Measurements from ENCODE around the gene LCE1C. TPM values are rescaled to one million over a fixed set of nuclear protein-coding genes. Genes with fewer than 3 reads are reported as not detected.

Gene LCE1C
- total RNA-seq, 2 donors from 2014 or later, result not detected

DNA sequence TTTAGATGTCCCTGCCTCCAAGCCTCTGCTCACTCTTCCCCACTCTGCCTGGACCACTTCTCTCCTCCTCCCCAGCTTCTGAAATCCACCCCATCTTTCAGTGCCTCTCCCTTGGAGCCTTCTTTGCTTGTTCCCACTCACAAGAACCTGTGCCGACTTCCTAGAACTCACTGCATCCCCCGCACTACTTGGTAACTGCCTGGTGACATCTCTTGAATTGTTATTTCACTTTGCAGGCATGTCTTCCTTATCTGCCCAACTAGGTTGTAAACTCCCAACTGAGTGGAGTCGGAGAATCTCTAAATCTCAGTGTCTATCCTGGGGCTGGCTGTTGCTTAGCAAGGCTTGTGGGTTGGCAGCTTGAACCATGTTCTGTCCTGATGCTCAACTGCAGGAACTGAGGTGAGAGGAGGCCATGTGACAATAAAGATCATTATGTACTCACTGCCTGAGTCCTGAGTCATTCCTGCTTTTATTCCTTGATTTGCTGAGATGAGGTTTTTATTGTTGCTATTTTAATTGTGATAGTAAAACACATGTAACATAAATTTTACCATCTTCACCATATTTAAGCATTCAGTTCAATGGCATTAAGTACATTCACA, 44.7 kb downstream of the LCE1C start:
- intact Hi-C loops (cut with DNase I), result no loop called here
- ATAC-seq (no peak), DNase-seq (no peak)

DNA sequence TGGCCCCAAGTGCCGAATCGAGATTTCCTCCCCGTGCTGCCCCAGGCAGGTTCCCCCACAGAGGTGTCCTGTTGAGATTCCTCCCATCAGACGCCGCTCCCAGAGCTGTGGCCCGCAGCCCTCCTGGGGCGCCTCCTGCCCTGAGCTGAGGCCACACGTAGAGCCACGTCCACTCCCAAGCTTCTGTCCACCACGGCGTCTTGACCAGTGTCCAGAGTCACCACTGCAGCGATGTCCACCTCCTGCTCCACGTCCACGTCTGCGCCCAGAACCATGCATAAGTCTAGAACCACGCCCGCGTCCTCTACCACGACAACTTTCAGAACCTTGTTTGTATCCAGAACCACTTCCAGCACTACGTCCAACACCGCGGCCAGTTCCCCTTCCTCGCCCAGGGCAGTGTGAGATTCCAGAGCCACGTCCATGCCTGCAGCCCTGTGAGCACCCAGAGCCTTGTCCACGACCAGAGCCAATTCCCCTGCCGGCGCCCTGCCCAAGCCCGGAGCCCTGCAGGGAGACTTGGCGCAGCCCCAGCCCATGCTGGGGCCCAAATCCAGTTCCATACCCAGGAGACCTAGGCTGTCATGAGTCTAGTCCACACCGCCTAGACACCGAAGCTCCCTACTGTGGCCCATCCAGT, 45.8 kb downstream of the LCE1C start:
- no peak for ATAC-seq
- intact Hi-C loops (cut with DNase I), result no loop called here
- no peak for DNase-seq

DNA sequence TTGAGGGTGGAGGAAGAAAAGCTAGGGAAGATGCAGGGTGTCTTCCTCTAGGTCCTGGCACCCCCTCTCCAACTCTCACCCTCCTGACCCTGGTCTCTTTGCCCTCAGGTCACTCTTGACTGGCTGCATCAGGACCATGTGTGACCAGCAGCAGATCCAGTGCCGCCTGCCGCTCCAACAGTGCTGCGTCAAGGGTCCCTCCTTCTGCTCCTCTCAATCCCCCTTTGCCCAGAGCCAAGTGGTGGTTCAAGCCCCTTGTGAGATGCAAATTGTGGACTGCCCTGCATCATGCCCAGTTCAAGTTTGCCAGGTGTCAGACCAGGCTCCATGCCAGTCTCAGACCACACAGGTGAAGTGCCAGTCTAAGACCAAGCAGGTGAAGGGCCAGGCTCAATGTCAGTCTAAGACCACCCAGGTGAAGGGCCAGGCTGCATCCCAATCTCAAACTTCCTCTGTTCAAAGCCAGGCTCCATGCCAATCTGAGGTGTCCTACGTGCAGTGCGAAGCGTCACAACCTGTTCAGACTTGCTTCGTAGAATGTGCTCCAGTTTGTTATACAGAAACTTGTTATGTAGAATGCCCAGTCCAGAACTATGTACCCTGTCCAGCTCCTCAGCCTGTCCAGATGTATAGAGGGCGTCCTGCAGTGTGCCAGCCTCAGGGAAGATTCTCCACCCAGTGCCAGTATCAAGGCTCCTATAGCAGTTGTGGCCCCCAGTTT, 46.8 kb downstream of the LCE1C start:
- no peak for DNase-seq
- no peak for ATAC-seq
- intact Hi-C loops (cut with DNase I), result no loop called here

DNA sequence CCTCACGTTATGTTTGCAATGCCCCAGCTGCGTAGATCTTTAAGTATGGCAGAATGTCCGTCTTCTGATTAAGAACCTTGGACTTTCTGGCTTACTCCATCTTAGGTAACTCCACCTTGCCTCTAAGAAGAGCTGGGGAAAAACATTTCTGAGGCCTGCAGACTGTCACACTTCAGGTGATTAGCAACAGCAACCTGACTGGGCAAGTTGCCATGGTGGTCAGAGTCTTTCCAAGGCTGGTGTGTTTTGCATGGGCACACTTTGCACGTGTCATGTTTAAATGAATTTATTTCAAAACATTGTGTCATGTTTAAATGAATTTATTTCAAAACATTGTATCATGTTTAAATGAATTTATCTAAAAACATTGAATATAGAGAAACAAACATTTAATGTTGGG, 47.8 kb downstream of the LCE1C start:
- ATAC-seq (no peak), DNase-seq (no peak)
- intact Hi-C loops (cut with DNase I), result no loop called here

DNA sequence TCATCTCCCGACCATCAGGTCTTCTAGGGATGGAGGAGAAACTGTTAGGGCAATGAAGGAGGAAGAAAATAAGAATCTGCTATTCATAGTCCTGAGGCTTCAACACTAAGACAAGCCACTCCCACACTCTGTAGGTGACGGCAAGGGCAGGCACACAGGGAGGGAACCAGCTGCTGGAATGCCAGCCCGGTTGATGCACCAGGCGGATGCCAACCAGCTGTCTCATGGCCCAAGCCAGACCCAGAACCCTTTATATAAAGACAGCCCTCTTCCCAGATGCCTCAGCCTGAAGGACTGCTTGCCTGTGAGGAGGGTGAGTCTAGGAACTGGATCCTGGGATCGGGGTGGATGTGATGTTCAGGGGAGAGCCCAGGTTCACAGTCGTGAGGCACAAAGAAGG, 48.7 kb downstream of the LCE1C start, which contains the start of gene KPRP:
Gene KPRP, plus strand, starts transcription at position 279 of the 400 bp plus-strand sequence. CDS start 1,564 bp downstream, outside the sequence.
- no peak for ATAC-seq
- intact Hi-C loops (cut with DNase I), result no loop called here
- DNase-seq, result no peak

DNA sequence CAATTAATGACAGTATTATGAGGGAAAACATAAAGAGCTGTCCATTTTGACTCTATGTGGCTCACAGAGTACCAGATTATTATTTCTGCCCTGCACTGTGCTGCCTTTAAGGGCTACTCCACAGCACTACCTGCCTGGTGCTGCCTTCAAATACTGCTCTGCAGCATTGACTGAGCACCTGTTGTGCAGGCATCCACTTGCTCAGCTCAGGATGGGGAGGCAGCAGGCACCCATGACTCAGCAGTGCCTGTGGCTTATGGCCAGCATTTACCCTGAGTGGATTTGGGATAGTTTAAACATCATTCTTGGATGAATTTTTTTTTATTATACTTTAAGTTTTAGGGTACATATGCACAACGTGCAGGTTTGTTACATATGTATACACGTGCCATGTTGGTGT, 49.6 kb downstream of the LCE1C start:
- intact Hi-C loops (cut with DNase I), result no loop called here
- no peak for ATAC-seq
- DNase-seq, result no peak

Other genes with a start within 250 kb of the LCE1C start
- gene LCE3E, start 239.9 kb downstream of the LCE1C start, total RNA-seq, result not detected
- not detected for gene LCE3D, start 226.1 kb downstream of the LCE1C start, total RNA-seq
- not detected for gene LCE3C, start 206.4 kb downstream of the LCE1C start, total RNA-seq
- gene LCE3B, start 192.8 kb downstream of the LCE1C start, total RNA-seq, result not detected
- not detected for gene LCE3A, start 183.5 kb downstream of the LCE1C start, total RNA-seq
- gene LCE2D, start 143.3 kb downstream of the LCE1C start, total RNA-seq, result not detected
- gene LCE2C, start 131.4 kb downstream of the LCE1C start, total RNA-seq, result not detected
- not detected for gene LCE2B, start 120.5 kb downstream of the LCE1C start, total RNA-seq
- gene LCE2A, start 108.3 kb downstream of the LCE1C start, total RNA-seq, result not detected
- not detected for gene LCE4A, start 98.5 kb downstream of the LCE1C start, total RNA-seq
- gene KPRP, start 48.6 kb downstream of the LCE1C start, total RNA-seq, result not detected
- not detected for gene LCE1F, start 31.5 kb downstream of the LCE1C start, total RNA-seq
- not detected for gene LCE1E, start 20.4 kb downstream of the LCE1C start, total RNA-seq
- gene LCE1D, start 9.9 kb downstream of the LCE1C start, total RNA-seq, result not detected
- gene LCE1B, start 5.3 kb upstream of the LCE1C start, total RNA-seq, result not detected
- gene LCE1A, start 20.8 kb upstream of the LCE1C start, total RNA-seq, result not detected
- gene LCE6A, start 36.2 kb upstream of the LCE1C start, total RNA-seq, result not detected
- gene LCE7A, start 53.3 kb upstream of the LCE1C start, total RNA-seq, result not detected
- not detected for gene SMCP, start 71.7 kb upstream of the LCE1C start, total RNA-seq
- gene IVL, start 101.9 kb upstream of the LCE1C start, total RNA-seq, result not detected
- gene SPRR5, start 140.6 kb upstream of the LCE1C start, total RNA-seq, result not detected
- not detected for gene SPRR4, start 164.0 kb upstream of the LCE1C start, total RNA-seq
- gene SPRR1A, start 177.4 kb upstream of the LCE1C start, total RNA-seq, result not detected
- not detected for gene SPRR3, start 195.1 kb upstream of the LCE1C start, total RNA-seq
- gene SPRR1B, start 224.6 kb upstream of the LCE1C start, total RNA-seq, result not detected
- not detected for gene SPRR2D, start 234.5 kb upstream of the LCE1C start, total RNA-seq

Data from left cardiac atrium (tissue), 4 donors.